Loucy (cell line): ENCODE results near the gene TMTC3.

Source experiments
- CTCF ChIP-seq: fragments of 200-600 bp; sonication (generic); conservative IDR thresholded peaks from 2 replicates; pipeline ENCODE4 v1.5.1; 2014; ENCODE audit warnings: mild to moderate bottlenecking, antibody characterized with exemption, low read length
- EZH2phosphoT487 ChIP-seq: fragments of 200-600 bp; IDR thresholded peaks from 2 replicates; pipeline ENCODE4 v1.6.1; 2018; ENCODE audit warnings: antibody characterized with exemption, mild to moderate bottlenecking, moderate library complexity, borderline replicate concordance

GRCh38 chr12:88145567-88146505 lies 3.7 kb downstream of the TMTC3 start:
- TF ChIP-seq CTCF (no peak), EZH2phosphoT487 (no peak)
